Heart right ventricle (tissue), 16 donors: ENCODE measurements around the gene UST. TPM values are rescaled to one million over a fixed set of nuclear protein-coding genes. Genes with fewer than 3 reads are reported as not detected.
"Not testable (repeated sequence)": the region's sequence is repeated elsewhere in the genome, so short reads cannot be mapped to it uniquely, and the experiment has no call there.

Source experiments
- ATAC-seq, 8 donors: fragments of 200-7000 bp; cut with Tn5 transposase; one replicate each; pipeline ENCODE4 v1.9.1; 2020; ENCODE audit warnings: mild to moderate bottlenecking in 8 of 8, moderate library complexity in 8 of 8, moderate number of reproducible peaks in 1 of 8
- DNase-seq, 2 donors: peaks; one replicate each; pipeline ENCODE4 v3.0.0-alpha.2; 2020
- H3K27ac ChIP-seq, 10 donors: fragments of 200-600 bp; sonication (generic) in 2 of 10; one replicate each; pipeline versions ENCODE4 v1.5.0 to v1.8.0; 2020 to 2022; ENCODE audit warnings: mild to moderate bottlenecking in 3 of 10
- H3K27me3 ChIP-seq, 7 donors: fragments of 200-600 bp; one replicate each; pipeline ENCODE4 v1.8.0; 2021 to 2022; ENCODE audit warnings: mild to moderate bottlenecking in 2 of 7
- H3K36me3 ChIP-seq, 9 donors: fragments of 200-600 bp; sonication (generic) in 1 of 9; one replicate each; pipeline versions ENCODE4 v1.5.0 to v1.8.0; 2020 to 2022; ENCODE audit warnings: mild to moderate bottlenecking in 2 of 9
- H3K4me1 ChIP-seq, 9 donors: fragments of 200-600 bp; sonication (generic) in 1 of 9; one replicate each; pipeline versions ENCODE4 v1.5.0 to v1.8.0; 2020 to 2022; ENCODE audit warnings: mild to moderate bottlenecking in 4 of 9
- H3K4me3 ChIP-seq, 10 donors: fragments of 200-600 bp; sonication (generic) in 2 of 10; one replicate each; pipeline versions ENCODE4 v1.5.0 to v1.8.0; 2020 to 2022; ENCODE audit warnings: mild to moderate bottlenecking in 7 of 10, moderate library complexity in 2 of 10
- H3K9me3 ChIP-seq, 11 donors: fragments of 200-600 bp in 10 of 11; sonication (generic) in 2 of 11; one replicate each; pipeline versions ENCODE4 v1.5.0 to v1.8.0; 2013 to 2022; ENCODE audit warnings: mild to moderate bottlenecking in 2 of 11, control low read depth in 1 of 11, moderate library complexity in 1 of 11
- CTCF ChIP-seq, 9 donors: fragments of 200-600 bp; sonication (generic) in 2 of 9; IDR thresholded peaks; one replicate each; pipeline versions ENCODE4 v1.5.0 to v1.8.0; 2021 to 2022; ENCODE audit warnings: antibody characterized with exemption in 9 of 9, mild to moderate bottlenecking in 5 of 9, moderate library complexity in 1 of 9
- WGBS, 2 donors: extraction: QIAGEN DNeasy Blood & Tissue Kit; methylation state at CpG; one replicate each; pipeline ENCODE4 v1.1.7; 2013; ENCODE audit warnings: inconsistent platforms in 1 of 2; 5-methylcytosine and 5-hydroxymethylcytosine counted together
- intact Hi-C, 10 donors: fragments of 100-400 bp; cut with DNase I; formaldehyde crosslinking; loops; one replicate each; pipeline versions ENCODE4 v1.11.1 to v1.14.2; 2022
- polyA plus RNA-seq, 2 donors: library from polyadenylated mRNA; stranded (reverse); fragments of 200-250 nt; gene quantifications; one replicate each; pipeline ENCODE4 v1.2.3, GENCODE V29; 2013
- total RNA-seq, 10 donors: library from RNA; stranded (reverse); fragmentation: NEBNext Ultra II Directional in 3 of 10; extraction: Animal tissue kit (Norgen Biotek cat#: 25700) in 3 of 10; gene quantifications; one replicate each; pipeline versions ENCODE4 v1.2.1 to v1.2.4, GENCODE V29; 2021 to 2023
- donor health status: Arrhythmogenic right ventricular cardiomyopathy.
- donor health status: ischemic (EF 13 %, LVEDD 7.1; RV severe dilation, severe dysfunction).
- donor health status: healthy with polysubstance abuse.
- donor health status: DM: no; HTN: yes; CAD: no.
- donor health status: DM: no; HTN: no; CAD: no.
- donor health status: ischemic (EF 25% LVEDD 6.9; RV normal size, moderate dysfunction).
- donor health status: ischemic (EF 25% LVEDD 5.7; RV mildly dilated, moderate dysfunction).
- donor health status: healthy.
- donor health status: DM: yes; HTN: yes; CAD: no.
- donor health status: Ischemic cardiomyopathy.
- donor health status: ischemic (EF 35%, LVEDD 5.7; RV mildly dilated, moderate dysfunction).
- donor health status: nonischemic (EF 11% LVEDD 7.7; RV severe dilation, severe dysfunction).
- donor health status: DM: yes; HTN: yes; CAD: no.
- donor health status: PGD.
- donor health status: ischemic (EF 29% LVEDD 5.4; RV normal size, mild dysfunction).
- donor health status: nonischemic (EF 23%, LVEDD 6.1; RV moderate dilation, normal function).

The UST gene
- total and polyA plus RNA-seq, 12 donors = 1.6 to 4.1 (median 2.3) TPM

GRCh38 chr6:148771896-148772554 is 25.2 kb downstream of the UST start:
- no peak for DNase-seq
- Histone ChIP-seq H3K36me3 (no peaks in the 10 kb centered on the region), H3K9me3 (no peaks in the 10 kb centered on the region), H3K27ac (no peak overlapping the region), H3K4me1 (peaks cover 0 to 21% (median 7%) of the 10 kb centered on the region in 9 donors), H3K4me3 (no peak overlapping the region), H3K27me3 (no peaks in the 10 kb centered on the region)
- TF ChIP-seq CTCF (IDR thresholded peaks at IDR 0.05) = no peak
- 92 to 94% methylated on average over 6 of the region's 6 CpGs for WGBS, 2 donors
- intact Hi-C loops = no loop called here
- no peak for ATAC-seq

GRCh38 chr6:148775161-148775560 is 28.3 kb downstream of the UST start:
- DNase-seq = no peak

GRCh38 chr6:148776321-148777308 is 29.8 kb downstream of the UST start:
- no peak for TF ChIP-seq CTCF (IDR thresholded peaks at IDR 0.05)
- H3K36me3 ChIP-seq = no peaks in the 10 kb centered on the region
- H3K9me3 ChIP-seq = peaks cover 0 to 3% (median 0%) of the 10 kb centered on the region in 11 donors
- peak overlapping the region in 3 of 10 donors; percentile 8 to 24 (median 12) for H3K4me3 ChIP-seq
- WGBS, 2 donors = 65% methylated on average over 15 of the region's 15 CpGs
- intact Hi-C loops = no loop called here
- no peaks in the 10 kb centered on the region for H3K27me3 ChIP-seq
- peak in 1 of 8 donors; percentile 42 for ATAC-seq
- H3K27ac ChIP-seq = peak overlapping the region in 2 of 10 donors; percentile 26 to 43
- no peak for DNase-seq
- peaks cover 0 to 23% (median 5%) of the 10 kb centered on the region in 9 donors for H3K4me1 ChIP-seq

More at GRCh38 chr6:148775161-148775560, 28.3 kb downstream of the UST start:
- H3K4me3 ChIP-seq = no peak overlapping the region
- H3K27ac ChIP-seq = no peak overlapping the region
- H3K27me3 ChIP-seq = no peaks in the 10 kb centered on the region
- no peak for TF ChIP-seq CTCF (IDR thresholded peaks at IDR 0.05)
- ATAC-seq = no peak
- intact Hi-C loops = no loop called here
- H3K9me3 ChIP-seq = no peaks in the 10 kb centered on the region
- H3K36me3 ChIP-seq = no peaks in the 10 kb centered on the region
- WGBS, 2 donors = 79 to 86% methylated on average over 6 of the region's 6 CpGs
- peaks cover 0 to 25% (median 7%) of the 10 kb centered on the region in 9 donors for H3K4me1 ChIP-seq

GRCh38 chr6:148779142-148779562 is 32.3 kb downstream of the UST start:
- DNase-seq = peak in 1 of 2 donors; percentile 13
- ATAC-seq = peak in 6 of 8 donors; percentile 31 to 69 (median 55)
- Histone ChIP-seq H3K4me1 (peaks cover 0 to 29% (median 5%) of the 10 kb centered on the region in 9 donors), H3K36me3 (no peaks in the 10 kb centered on the region), H3K27ac (no peak overlapping the region), H3K9me3 (peaks cover 0 to 3% (median 0%) of the 10 kb centered on the region in 11 donors), H3K4me3 (no peak overlapping the region), H3K27me3 (no peaks in the 10 kb centered on the region)
- WGBS, 2 donors = 57 to 69% methylated on average over 6 of the region's 6 CpGs
- TF ChIP-seq CTCF (IDR thresholded peaks at IDR 0.05) = no peak
- intact Hi-C loops = no loop called here

- H3K36me3 ChIP-seq, DNase-seq, ATAC-seq, H3K9me3 ChIP-seq, H3K27me3 ChIP-seq, H3K27ac ChIP-seq, intact Hi-C loops, H3K4me3 ChIP-seq: not testable (repeated sequence)
- WGBS, 2 donors = 96 to 97% methylated on average over 1 of the region's 1 CpG
- peaks cover 0 to 29% (median 5%) of the 10 kb centered on the region in 9 donors for H3K4me1 ChIP-seq
These were observed 33.6 kb downstream of the UST start for GRCh38 chr6:148780423-148780822.
